ENCODE measurements around the gene FSD1. TPM values are rescaled to one million over a fixed set of nuclear protein-coding genes. Genes with fewer than 3 reads are reported as not detected.
"Not testable (repeated sequence)": the region's sequence is repeated elsewhere in the genome, so short reads cannot be mapped to it uniquely, and the experiment has no call there.

Gene FSD1
- total RNA-seq, 2 experiments from 2014 or later: 0.98 to 1.0 TPM

GRCh38 chr19:4347521-4347920 lies 43.1 kb downstream of the FSD1 start:
- H3K27ac Mint-ChIP-seq: no peak overlapping the region
- intact Hi-C loops (cut with DNase I, micrococcal nuclease): no loop called here
- H3K4me3 ChIP-seq (ENCODE audit: low read length): no peak overlapping the region
- no peaks in the 10 kb centered on the region for H3K27me3 ChIP-seq (ENCODE audit: control insufficient read depth in 1 of 2, insufficient read depth in 2 of 2, low read length in 2 of 2)
- H3K27ac ChIP-seq (ENCODE audit: low read depth in 1 of 2, low read length in 2 of 2): no peak overlapping the region
- H3K36me3 ChIP-seq (ENCODE audit: insufficient read depth, low read length): peaks cover 10% of the 10 kb centered on the region
- peaks cover 13% of the 10 kb centered on the region for H3K4me1 Mint-ChIP-seq (ENCODE audit: low read depth)
- no peaks in the 10 kb centered on the region for H3K9me3 ChIP-seq (ENCODE audit: control insufficient read depth in 1 of 2, insufficient read depth in 1 of 2, low read length in 2 of 2)
- CTCF ChIA-PET: interaction anchor here (0.8 to 1.6 kb wide), 2 partner anchors 53 to 54 kb away, joined by 3 to 7 read pairs; partner anchors contain the start of genes CHAF1A and SH3GL1
- POLR2A ChIA-PET: no interaction called here
- DNase-seq: no peak
- H3K9me3 Mint-ChIP-seq: no peaks in the 10 kb centered on the region
- H3K36me3 Mint-ChIP-seq (ENCODE audit: low read depth): peaks cover 18% of the 10 kb centered on the region
- no peak for ATAC-seq (ENCODE audit: poor library complexity)
- H3K4me3 Mint-ChIP-seq: no peak overlapping the region
- TF ChIP-seq CTCF (IDR thresholded peaks at IDR 0.05): no peak
- H3K4me1 ChIP-seq (ENCODE audit: insufficient read depth, low read length): peaks cover 16% of the 10 kb centered on the region
- no peaks in the 10 kb centered on the region for H3K27me3 Mint-ChIP-seq

GRCh38 chr19:4349225-4349624 lies 44.8 kb downstream of the FSD1 start:
- H3K4me1 Mint-ChIP-seq (ENCODE audit: low read depth); ATAC-seq (ENCODE audit: poor library complexity); H3K9me3 ChIP-seq (ENCODE audit: control insufficient read depth in 1 of 2, insufficient read depth in 1 of 2, low read length in 2 of 2); H3K27me3 ChIP-seq (ENCODE audit: control insufficient read depth in 1 of 2, insufficient read depth in 2 of 2, low read length in 2 of 2); POLR2A ChIA-PET; H3K27ac Mint-ChIP-seq; H3K4me3 Mint-ChIP-seq; H3K27me3 Mint-ChIP-seq; H3K4me1 ChIP-seq (ENCODE audit: insufficient read depth, low read length); intact Hi-C loops (cut with DNase I, micrococcal nuclease); DNase-seq; H3K9me3 Mint-ChIP-seq; H3K4me3 ChIP-seq (ENCODE audit: low read length); H3K27ac ChIP-seq (ENCODE audit: low read depth in 1 of 2, low read length in 2 of 2); CTCF ChIA-PET: not testable (repeated sequence)
- peaks cover 14% of the 10 kb centered on the region for H3K36me3 Mint-ChIP-seq (ENCODE audit: low read depth)
- peaks cover 10% of the 10 kb centered on the region for H3K36me3 ChIP-seq (ENCODE audit: insufficient read depth, low read length)

GRCh38 chr19:4350111-4350510 lies 45.7 kb downstream of the FSD1 start:
- DNase-seq (no peak), ATAC-seq (ENCODE audit: poor library complexity) (no peak)
- Histone ChIP-seq H3K4me3 (ENCODE audit: low read length) (no peak overlapping the region), H3K27ac (ENCODE audit: low read depth in 1 of 2, low read length in 2 of 2) (no peak overlapping the region), H3K27me3 (ENCODE audit: control insufficient read depth in 1 of 2, insufficient read depth in 2 of 2, low read length in 2 of 2) (no peaks in the 10 kb centered on the region), H3K36me3 (ENCODE audit: insufficient read depth, low read length) (peaks cover 10% of the 10 kb centered on the region), H3K9me3 (ENCODE audit: control insufficient read depth in 1 of 2, insufficient read depth in 1 of 2, low read length in 2 of 2) (no peaks in the 10 kb centered on the region), H3K4me1 (ENCODE audit: insufficient read depth, low read length) (no peaks in the 10 kb centered on the region)
- TF ChIP-seq CTCF (IDR thresholded peaks at IDR 0.05): no peak
- Mint-ChIP-seq H3K27ac (no peak overlapping the region), H3K36me3 (ENCODE audit: low read depth) (peaks cover 14% of the 10 kb centered on the region), H3K4me1 (ENCODE audit: low read depth) (peaks cover 5% of the 10 kb centered on the region), H3K4me3 (no peak overlapping the region), H3K9me3 (no peaks in the 10 kb centered on the region), H3K27me3 (no peaks in the 10 kb centered on the region)
- intact Hi-C loops (cut with DNase I, micrococcal nuclease): no loop called here
- ChIA-PET CTCF (no interaction called here), POLR2A (no interaction called here)

GRCh38 chr19:4350726-4351125 lies 46.3 kb downstream of the FSD1 start:
- no peaks in the 10 kb centered on the region for H3K4me1 Mint-ChIP-seq (ENCODE audit: low read depth)
- no peaks in the 10 kb centered on the region for H3K9me3 Mint-ChIP-seq
- H3K36me3 Mint-ChIP-seq (ENCODE audit: low read depth): peaks cover 9% of the 10 kb centered on the region
- intact Hi-C loops (cut with DNase I, micrococcal nuclease): no loop called here
- no peak overlapping the region for H3K27ac Mint-ChIP-seq
- Histone ChIP-seq H3K36me3 (ENCODE audit: insufficient read depth, low read length) (peaks cover 8% of the 10 kb centered on the region), H3K4me3 (ENCODE audit: low read length) (no peak overlapping the region), H3K27ac (ENCODE audit: low read depth in 1 of 2, low read length in 2 of 2) (no peak overlapping the region), H3K9me3 (ENCODE audit: control insufficient read depth in 1 of 2, insufficient read depth in 1 of 2, low read length in 2 of 2) (no peaks in the 10 kb centered on the region), H3K4me1 (ENCODE audit: insufficient read depth, low read length) (no peaks in the 10 kb centered on the region), H3K27me3 (ENCODE audit: control insufficient read depth in 1 of 2, insufficient read depth in 2 of 2, low read length in 2 of 2) (no peaks in the 10 kb centered on the region)
- DNase-seq (no peak), ATAC-seq (ENCODE audit: poor library complexity) (no peak)
- CTCF ChIA-PET: no interaction called here
- no peak for TF ChIP-seq CTCF (IDR thresholded peaks at IDR 0.05)
- H3K27me3 Mint-ChIP-seq: no peaks in the 10 kb centered on the region
- no peak overlapping the region for H3K4me3 Mint-ChIP-seq
- POLR2A ChIA-PET: no interaction called here

All from CD4-positive, alpha-beta T cell (primary cell).